NCI-H524 (cell line): Measurements from ENCODE around the gene GRM4.

Source experiments
- DNase-seq, 2 experiments: peaks; one replicate each; lab custom pipeline; 2025; lab: John Stamatoyannopoulos, UW

The GRM4 gene

GRCh38 chr6:34064675-34065074, 81.2 kb downstream of the GRM4 start:
- DNase-seq = no peak

GRCh38 chr6:34063651-34064050, 82.2 kb downstream of the GRM4 start:
- DNase-seq = peak; percentile 96 to 98

GRCh38 chr6:34062815-34063214, 83.1 kb downstream of the GRM4 start:
- DNase-seq = peak; percentile 54 to 70

- DNase-seq = no peak
Observed at GRCh38 chr6:34062156-34062555, 83.7 kb downstream of the GRM4 start.

- no peak for DNase-seq
Observed at GRCh38 chr6:34061348-34061747, 84.5 kb downstream of the GRM4 start.

GRCh38 chr6:34059914-34060313, 86.0 kb downstream of the GRM4 start:
- DNase-seq = no peak

- no peak for DNase-seq
Observed at GRCh38 chr6:34059136-34059731, 86.7 kb downstream of the GRM4 start.

- no peak for DNase-seq
Observed at GRCh38 chr6:34057790-34058189, 88.1 kb downstream of the GRM4 start.

- no peak for DNase-seq
Observed at GRCh38 chr6:34057191-34057590, 88.7 kb downstream of the GRM4 start.

- no peak for DNase-seq
Observed at GRCh38 chr6:34056305-34057108, 89.4 kb downstream of the GRM4 start.

GRCh38 chr6:34055223-34055933, 90.5 kb downstream of the GRM4 start:
- peak; percentile 66 to 85 for DNase-seq

- DNase-seq = no peak
Observed at GRCh38 chr6:34053721-34054120, 92.2 kb downstream of the GRM4 start.

GRCh38 chr6:34052918-34053608, 92.8 kb downstream of the GRM4 start:
- DNase-seq = no peak

- no peak for DNase-seq
Observed at GRCh38 chr6:34052071-34052825, 93.6 kb downstream of the GRM4 start.

- DNase-seq = no peak
Observed at GRCh38 chr6:34051331-34051919, 94.5 kb downstream of the GRM4 start.

GRCh38 chr6:34050691-34051090, 95.2 kb downstream of the GRM4 start:
- DNase-seq = no peak

GRCh38 chr6:34049395-34050342, 96.2 kb downstream of the GRM4 start:
- DNase-seq = peak in 1 of 2 experiments; percentile 60

- DNase-seq = no peak
Observed at GRCh38 chr6:34047913-34048867, 97.7 kb downstream of the GRM4 start.

GRCh38 chr6:34046617-34047016, 99.3 kb downstream of the GRM4 start:
- no peak for DNase-seq
